Muscle of leg (tissue), 11 donors: ENCODE results near the gene TBP. TPM values are rescaled to one million over a fixed set of nuclear protein-coding genes. Genes with fewer than 3 reads are reported as not detected.

ENCODE experiments used
- DNase-seq: peaks from one replicate; pipeline ENCODE4 v3.0.0; 2013
- H3K27ac ChIP-seq: one replicate; pipeline ENCODE4 v1.5.1; 2013; ENCODE audit warnings: mild to moderate bottlenecking, low read length, control low read depth
- H3K27me3 ChIP-seq: one replicate; pipeline ENCODE4 v1.6.1; 2013; ENCODE audit warnings: low read length; ENCODE audit not compliant: control insufficient read depth, insufficient read depth
- H3K36me3 ChIP-seq: one replicate; pipeline ENCODE4 v1.6.1; 2013; ENCODE audit warnings: low read length; ENCODE audit not compliant: control insufficient read depth, insufficient read depth
- H3K4me1 ChIP-seq: one replicate; pipeline ENCODE4 v1.6.1; 2013; ENCODE audit warnings: low read length; ENCODE audit not compliant: control insufficient read depth, insufficient read depth
- H3K4me3 ChIP-seq: one replicate; pipeline ENCODE4 v1.5.1; 2013; ENCODE audit warnings: low read length, control low read depth
- H3K9me3 ChIP-seq: replicated peaks from 2 replicates; pipeline ENCODE4 v1.6.1; 2013; ENCODE audit warnings: low read depth, low read length; ENCODE audit not compliant: control insufficient read depth
- WGBS: methylation state at CpG from one replicate; pipeline ENCODE4 v1.1.5; 2013; ENCODE audit warnings: missing lambda C conversion rate; ENCODE audit not compliant: insufficient coverage; 5-methylcytosine and 5-hydroxymethylcytosine counted together
- polyA plus RNA-seq, 8 donors: library from polyadenylated mRNA; unstranded; fragments of 120-200 nt; gene quantifications; one replicate each; pipeline versions ENCODE4 v1.2.1 to v1.2.3, GENCODE V29; 2013; ENCODE audit warnings: inconsistent platforms in 1 of 8, low replicate concordance in 1 of 8; ENCODE audit not compliant: insufficient read length in 8 of 8, insufficient read depth in 1 of 8
- total RNA-seq: library from RNA; stranded (reverse); fragments of 120-200 nt; gene quantifications from one replicate; pipeline ENCODE4 v1.2.4, GENCODE V29; 2013

The TBP gene
- total and polyA plus RNA-seq, 9 donors = 11.2 to 16.7 (median 14.5) TPM

DNA sequence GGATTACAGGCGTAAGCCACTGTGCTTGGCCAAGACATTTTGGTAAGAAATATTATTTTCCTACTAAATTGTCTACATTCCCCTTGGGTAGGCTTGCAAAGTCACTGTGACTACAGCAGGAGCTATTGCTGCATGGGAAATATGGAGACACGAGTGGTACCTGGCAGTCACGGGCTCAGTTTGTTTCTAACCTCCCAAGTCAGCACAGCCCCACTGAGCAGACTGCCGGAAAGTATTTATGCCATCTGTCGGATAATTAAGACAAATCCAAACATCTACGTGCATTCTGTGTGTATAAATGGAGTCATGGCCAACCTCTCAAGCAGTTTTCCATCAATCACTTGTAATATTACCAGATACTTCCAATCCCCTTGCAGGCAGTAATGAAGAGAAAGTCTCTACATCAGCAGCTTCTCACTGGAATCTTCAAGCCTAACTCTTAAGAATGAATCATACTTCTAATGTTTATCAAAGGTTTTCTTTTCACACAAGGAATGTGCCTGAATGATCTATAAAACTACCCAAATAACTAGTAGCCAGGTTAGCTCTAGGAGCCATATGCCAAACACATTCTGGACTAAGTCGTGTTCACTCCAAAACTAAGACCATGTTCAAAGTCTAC, 21.2 kb upstream of the TBP start:
- H3K9me3 ChIP-seq = no peaks in the 10 kb centered on the region
- H3K27me3 ChIP-seq = no peaks in the 10 kb centered on the region
- no peak overlapping the region for H3K27ac ChIP-seq
- H3K4me3 ChIP-seq = no peak overlapping the region
- no peak for DNase-seq
- peaks cover 46% of the 10 kb centered on the region for H3K36me3 ChIP-seq
- no peaks in the 10 kb centered on the region for H3K4me1 ChIP-seq
- 100% methylated on average over 2 of the region's 7 CpGs for WGBS

DNA sequence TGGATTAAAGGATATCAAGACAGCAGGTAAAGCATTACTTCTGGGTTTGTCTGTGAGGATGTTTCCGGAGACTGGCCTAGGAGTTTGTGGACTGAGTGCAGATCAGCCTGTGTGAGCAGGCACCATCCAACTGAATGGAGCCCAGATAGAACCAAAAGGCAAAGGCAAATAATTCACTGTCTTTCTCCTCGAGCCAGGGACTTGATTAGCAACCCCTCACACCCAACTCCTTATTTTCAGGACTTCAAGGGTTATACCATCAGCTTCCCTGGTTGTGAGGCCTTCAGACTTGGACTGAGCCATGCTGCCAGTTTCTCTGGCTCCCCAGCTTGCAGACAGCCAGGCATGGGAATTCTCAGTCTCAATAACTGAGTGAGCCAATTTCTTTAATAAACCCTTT, 20.4 kb upstream of the TBP start:
- Histone ChIP-seq H3K4me3 (no peak overlapping the region), H3K4me1 (no peaks in the 10 kb centered on the region), H3K36me3 (peaks cover 54% of the 10 kb centered on the region), H3K27me3 (no peaks in the 10 kb centered on the region), H3K27ac (no peak overlapping the region), H3K9me3 (no peaks in the 10 kb centered on the region)
- DNase-seq = no peak
- 79% methylated on average over 2 of the region's 2 CpGs for WGBS

DNA sequence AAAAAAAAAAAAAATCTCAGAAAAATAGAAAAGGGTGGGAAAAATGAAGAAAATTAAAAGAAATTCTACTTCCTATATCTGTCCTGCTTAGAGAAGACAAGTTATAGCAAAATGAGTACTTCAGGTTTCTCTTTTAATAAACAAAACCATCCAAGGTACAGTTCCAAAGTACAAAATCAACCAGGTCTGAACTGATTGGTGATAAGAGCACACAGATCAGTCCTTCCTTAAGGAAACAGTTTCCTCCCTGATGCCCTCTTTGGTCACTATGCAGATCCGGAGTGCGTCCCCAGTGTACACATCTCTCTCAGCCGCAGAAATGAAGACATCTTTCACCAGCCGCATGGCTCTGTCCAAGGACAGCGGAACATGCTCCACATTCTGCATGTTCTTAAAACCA, 19.2 kb upstream of the TBP start:
- Histone ChIP-seq H3K4me3 (no peak overlapping the region), H3K36me3 (peaks cover 55% of the 10 kb centered on the region), H3K9me3 (no peaks in the 10 kb centered on the region), H3K27ac (no peak overlapping the region), H3K4me1 (no peaks in the 10 kb centered on the region), H3K27me3 (no peaks in the 10 kb centered on the region)
- DNase-seq = no peak
- 81% methylated on average over 4 of the region's 5 CpGs for WGBS

DNA sequence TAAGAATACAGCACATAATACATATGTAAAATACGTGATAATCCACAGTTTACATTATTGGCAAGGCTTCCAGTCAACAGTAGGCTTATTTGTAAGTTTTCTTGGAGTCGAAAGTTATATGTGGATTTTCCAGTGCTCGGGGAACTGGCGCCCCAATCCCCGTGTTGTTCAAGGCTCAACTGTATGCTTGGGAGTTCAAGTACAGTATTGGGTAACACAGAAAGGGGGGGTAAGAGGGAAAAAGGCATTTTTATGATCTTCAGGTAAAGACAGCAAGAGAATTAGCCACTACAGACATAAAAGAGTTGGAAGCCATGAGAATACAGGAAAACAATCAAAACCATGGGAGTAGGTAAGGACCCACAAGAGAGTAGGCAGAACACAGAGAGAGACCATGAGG, 17.5 kb upstream of the TBP start:
- DNase-seq = no peak
- 94% methylated on average over 4 of the region's 5 CpGs for WGBS
- Histone ChIP-seq H3K4me1 (no peaks in the 10 kb centered on the region), H3K36me3 (peaks cover 60% of the 10 kb centered on the region), H3K27me3 (no peaks in the 10 kb centered on the region), H3K27ac (no peak overlapping the region), H3K9me3 (no peaks in the 10 kb centered on the region), H3K4me3 (no peak overlapping the region)

DNA sequence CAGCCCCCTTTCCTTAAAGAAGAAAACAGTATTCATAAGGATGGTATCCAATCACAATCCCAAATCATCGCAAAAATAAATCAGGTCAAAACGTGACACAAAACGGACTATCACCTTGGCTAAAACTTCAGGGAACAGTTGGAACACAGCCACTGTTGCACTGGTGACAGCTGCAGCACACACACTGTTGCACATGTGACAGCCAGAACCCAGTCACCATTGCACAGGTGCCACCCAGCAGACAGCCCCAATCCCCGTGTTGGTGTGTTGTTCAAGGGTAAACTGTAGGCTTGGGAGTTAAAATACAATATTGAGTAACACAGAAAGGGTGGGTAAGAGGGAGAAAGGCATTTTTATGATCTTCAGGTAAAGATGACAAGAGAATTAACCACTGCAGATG, 16.8 kb upstream of the TBP start:
- no peaks in the 10 kb centered on the region for H3K27me3 ChIP-seq
- H3K27ac ChIP-seq = peak overlapping the region; percentile 26
- H3K9me3 ChIP-seq = no peaks in the 10 kb centered on the region
- no peak overlapping the region for H3K4me3 ChIP-seq
- no peaks in the 10 kb centered on the region for H3K4me1 ChIP-seq
- 90% methylated on average over 2 of the region's 4 CpGs for WGBS
- H3K36me3 ChIP-seq = peaks cover 62% of the 10 kb centered on the region
- peak; percentile 15 for DNase-seq

DNA sequence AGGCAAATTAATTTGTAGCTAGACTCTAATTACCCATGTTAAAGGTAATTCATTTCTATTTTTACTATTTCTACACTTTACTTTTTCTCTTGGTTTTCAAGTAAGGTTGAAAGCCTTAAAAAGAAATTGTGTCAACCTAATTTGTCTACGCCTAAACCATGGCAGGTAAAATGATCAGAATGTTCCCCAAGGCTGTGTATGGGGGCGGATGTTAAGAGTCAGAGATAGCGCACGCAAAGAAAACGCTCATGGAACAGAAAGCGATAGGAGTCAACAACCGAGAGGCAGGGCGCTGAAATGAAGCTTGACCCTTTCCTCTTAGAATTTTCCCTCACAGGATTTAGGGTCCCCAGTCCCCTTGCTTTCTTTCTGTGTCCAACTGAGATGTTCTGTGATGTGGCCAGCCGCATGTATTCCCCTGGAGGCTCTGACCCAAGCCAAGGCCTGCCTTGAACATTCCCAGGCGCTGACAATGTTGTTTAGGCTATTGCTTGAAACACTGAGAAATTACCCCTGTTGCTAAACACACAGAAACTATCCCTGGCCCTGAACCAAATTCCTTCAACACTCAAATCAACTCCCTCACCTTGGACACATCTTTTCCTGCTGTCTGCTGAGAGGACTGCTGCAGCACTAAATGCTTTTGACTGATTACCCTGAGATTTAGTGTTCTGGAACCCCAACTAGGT, 12.0 kb upstream of the TBP start:
- Histone ChIP-seq H3K4me1 (no peaks in the 10 kb centered on the region), H3K27me3 (no peaks in the 10 kb centered on the region), H3K9me3 (no peaks in the 10 kb centered on the region), H3K27ac (no peak overlapping the region), H3K36me3 (peaks cover 63% of the 10 kb centered on the region), H3K4me3 (no peak overlapping the region)
- WGBS = 100% methylated on average over 2 of the region's 10 CpGs
- no peak for DNase-seq

DNA sequence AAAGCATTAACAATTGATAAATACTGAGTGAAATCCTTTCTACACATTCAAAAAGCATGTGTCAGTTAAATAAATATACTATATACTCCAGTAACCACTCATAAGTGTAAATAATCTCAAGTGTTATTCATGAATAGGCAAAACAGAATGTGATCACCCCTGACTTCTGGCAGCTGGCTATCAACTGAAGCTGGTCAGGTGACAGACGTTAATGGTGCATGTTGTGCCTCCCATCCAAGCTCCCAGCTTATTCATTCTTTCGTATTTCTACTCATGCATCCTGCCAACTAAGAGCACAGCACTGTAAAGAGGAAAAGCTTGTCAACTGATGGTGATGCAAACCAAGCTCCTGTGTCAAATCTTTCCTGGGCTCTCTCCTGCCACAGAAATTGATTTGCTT, 8.8 kb upstream of the TBP start:
- Histone ChIP-seq H3K9me3 (no peaks in the 10 kb centered on the region), H3K27ac (no peak overlapping the region), H3K36me3 (peaks cover 50% of the 10 kb centered on the region), H3K4me3 (no peak overlapping the region), H3K4me1 (no peaks in the 10 kb centered on the region), H3K27me3 (no peaks in the 10 kb centered on the region)
- no peak for DNase-seq
- WGBS = no CpG with 5 or more reads among the region's 2 CpGs

DNA sequence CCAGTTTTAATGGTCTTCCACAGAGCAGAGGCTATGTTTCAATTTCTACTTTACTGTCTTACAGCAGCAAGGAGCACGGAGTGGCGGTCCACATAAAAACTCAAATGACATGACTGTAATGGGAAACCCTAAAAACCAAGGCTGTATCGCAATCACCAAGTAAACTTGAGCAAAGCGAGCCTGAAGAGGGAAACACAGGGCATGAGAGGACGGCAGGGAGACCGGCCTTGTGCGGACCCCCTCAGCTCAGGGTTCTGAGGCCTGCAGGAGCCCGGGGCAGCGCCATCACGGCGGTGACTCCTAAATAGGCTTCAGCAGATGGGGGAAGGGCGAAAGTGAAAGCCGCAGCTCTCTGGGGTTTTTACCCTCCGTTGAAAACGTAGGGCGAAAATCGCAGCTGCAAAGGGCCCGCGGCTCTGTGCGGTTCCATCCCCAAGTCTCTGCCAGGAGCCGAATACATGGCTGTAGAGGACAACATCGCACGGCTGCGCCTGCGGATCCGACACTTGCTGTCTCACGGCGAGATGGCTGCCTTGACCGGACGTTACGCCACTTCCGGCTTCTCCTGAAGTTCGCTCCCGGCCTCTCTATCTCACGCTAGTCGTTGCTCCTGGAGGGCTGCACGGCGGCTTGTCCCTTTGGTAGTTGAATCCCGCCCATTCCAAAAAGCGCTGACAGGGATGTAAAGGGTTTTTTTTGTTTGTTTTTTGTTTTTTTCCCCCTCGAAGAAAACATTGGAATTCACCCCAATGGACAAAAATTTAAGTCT, 1.2 kb upstream of the TBP start, which contains the start of gene PSMB1:
Gene PSMB1, minus strand, starts transcription at position 543 of the 769 bp plus-strand sequence. Its CDS starts 65 bp downstream, at position 478.
- Histone ChIP-seq H3K27me3 (no peaks in the 10 kb centered on the region), H3K36me3 (peaks cover 2% of the 10 kb centered on the region), H3K4me1 (peaks cover 9% of the 10 kb centered on the region), H3K9me3 (no peaks in the 10 kb centered on the region), H3K4me3 (peak within 1 kb of the TSS; percentile 94), H3K27ac (peak within 1 kb of the TSS; percentile 89)
- WGBS = 1% methylated on average over 34 of the region's 41 CpGs
- peak; percentile 99 for DNase-seq

DNA sequence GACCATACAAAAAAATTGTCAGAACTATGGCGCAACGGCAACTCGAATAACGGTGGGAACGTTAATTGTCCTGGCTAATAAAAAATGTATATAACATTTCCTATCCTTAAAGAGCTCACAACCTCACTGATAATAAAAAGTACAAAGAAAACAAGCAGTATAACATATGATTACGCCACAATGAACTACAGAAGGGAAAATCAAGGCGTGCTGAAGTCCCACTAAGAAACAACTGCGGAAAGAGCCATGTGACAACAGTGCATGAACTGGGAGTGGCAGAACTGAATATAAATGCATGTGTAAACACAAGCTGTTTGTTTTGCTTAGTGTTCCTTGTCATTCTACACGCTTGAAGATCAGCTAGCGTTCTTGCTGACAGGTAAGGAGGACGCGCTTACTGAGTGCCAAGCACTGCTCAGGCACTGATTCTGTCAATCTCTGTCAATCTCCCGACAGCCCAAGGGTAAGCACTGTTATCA, 596 bp upstream of the TBP start:
- H3K4me1 ChIP-seq = peaks cover 9% of the 10 kb centered on the region
- DNase-seq = peak; percentile 86
- H3K9me3 ChIP-seq = no peaks in the 10 kb centered on the region
- H3K4me3 ChIP-seq = peak overlapping the region; percentile 94
- 2% methylated on average over 6 of the region's 13 CpGs for WGBS
- peak overlapping the region; percentile 89 for H3K27ac ChIP-seq
- peaks cover 4% of the 10 kb centered on the region for H3K36me3 ChIP-seq
- H3K27me3 ChIP-seq = no peaks in the 10 kb centered on the region

DNA sequence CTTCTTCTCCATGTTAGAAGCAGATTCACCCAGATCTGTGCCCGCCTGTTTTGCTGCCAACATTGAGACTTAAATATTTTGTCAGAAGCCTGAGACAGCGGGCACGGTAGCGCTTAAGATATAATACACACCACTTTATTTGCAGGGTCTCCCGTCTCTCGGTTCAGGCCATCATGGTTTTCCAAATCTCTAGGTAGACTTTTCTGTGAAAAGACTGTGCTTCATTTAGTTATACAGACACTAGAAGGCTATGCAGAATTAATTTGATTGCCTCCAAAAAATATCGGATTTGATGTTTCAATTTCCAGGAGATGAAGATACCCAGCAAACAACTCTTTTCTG, 598 bp downstream of the TBP start:
- Histone ChIP-seq H3K4me3 (peak overlapping the region; percentile 94), H3K36me3 (peaks cover 4% of the 10 kb centered on the region), H3K27ac (peak overlapping the region; percentile 89), H3K4me1 (peaks cover 9% of the 10 kb centered on the region), H3K9me3 (no peaks in the 10 kb centered on the region), H3K27me3 (no peaks in the 10 kb centered on the region)
- 0% methylated on average over 3 of the region's 7 CpGs for WGBS
- no peak for DNase-seq
